Left renal pelvis (tissue), 4 donors: ENCODE measurements around the gene HEATR5B. TPM values are rescaled to one million over a fixed set of nuclear protein-coding genes. Genes with fewer than 3 reads are reported as not detected.
A peak's percentile ranks its signal among the peaks of the same experiment; 100 is the strongest.
"Not testable (repeated sequence)": the region's sequence is repeated elsewhere in the genome, so short reads cannot be mapped to it uniquely, and the experiment has no call there.

Experiments used
- DNase-seq, 4 donors: peaks; one replicate each; pipeline ENCODE4 v3.0.0-alpha.2; 2013; ENCODE audit warnings: low read depth in 4 of 4, low spot score in 3 of 4
- polyA plus RNA-seq, 4 donors: library from polyadenylated mRNA; unstranded; fragments of 120-200 nt; gene quantifications; one replicate each; pipeline ENCODE4 v1.2.1, GENCODE V29; 2013; ENCODE audit not compliant: insufficient read length in 4 of 4

The HEATR5B gene
- polyA plus RNA-seq, 4 donors: 19.6 to 24.9 (median 23.3) TPM

DNA sequence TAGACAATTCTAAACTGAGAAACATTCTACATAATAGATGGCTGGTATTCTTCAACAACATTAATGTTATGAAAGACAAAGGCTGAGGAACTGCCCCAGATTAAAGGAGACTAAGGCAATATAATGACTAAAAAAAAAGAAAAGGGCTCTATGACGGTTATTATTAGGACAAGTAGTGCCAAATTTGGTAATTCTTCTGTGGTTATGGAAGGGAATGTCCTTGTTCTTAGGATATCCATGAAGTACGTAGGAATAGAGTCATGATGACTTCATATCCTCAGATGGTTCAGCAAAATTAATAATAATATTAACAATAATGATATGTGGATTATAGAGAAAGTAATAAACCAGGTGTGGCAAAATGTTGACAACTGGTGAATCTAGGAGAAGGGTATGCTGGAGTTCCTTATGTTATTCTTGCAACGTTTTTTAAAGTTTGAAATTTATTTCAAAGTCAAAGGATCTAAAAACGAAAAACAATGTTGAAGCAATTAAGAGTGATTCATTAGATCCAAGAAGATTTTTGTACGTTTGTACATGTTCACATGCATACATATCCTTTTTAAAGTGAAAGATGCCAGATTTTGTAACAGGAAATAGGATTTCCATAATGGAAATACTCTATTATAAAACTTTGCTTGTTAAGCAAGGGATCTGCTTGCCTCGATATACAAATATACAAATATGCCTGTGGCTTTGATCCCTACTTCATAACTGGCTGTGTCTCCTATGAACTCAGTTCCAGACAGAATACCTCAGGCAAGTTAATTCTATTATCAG lies 90.1 kb downstream of the HEATR5B start:
- DNase-seq: no peak

DNA sequence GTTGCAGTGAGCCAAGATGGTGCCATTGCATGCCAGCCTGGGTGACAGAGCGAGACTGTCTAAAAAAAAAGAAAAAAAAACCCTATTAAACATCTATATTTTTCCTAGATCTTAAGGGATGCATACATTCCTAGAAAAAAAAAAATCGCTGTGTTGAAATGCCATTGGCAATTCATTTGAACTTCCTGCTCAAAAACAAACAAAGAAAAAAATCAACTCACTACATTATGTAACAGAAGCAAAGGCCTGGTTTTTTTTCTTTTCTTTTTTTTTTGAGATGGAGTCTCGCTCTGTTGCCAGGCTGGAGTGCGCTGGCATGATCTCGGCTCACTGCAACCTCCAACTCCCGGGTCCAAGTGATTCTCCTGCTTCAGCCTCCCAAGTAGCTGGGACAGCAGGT lies 96.2 kb downstream of the HEATR5B start:
- DNase-seq: no peak

GRCh38 chr2:36982467-36982866 lies 101.7 kb downstream of the HEATR5B start:
- DNase-seq: no peak

- no peak for DNase-seq
Measured at GRCh38 chr2:36981911-36982310, 102.3 kb downstream of the HEATR5B start.

GRCh38 chr2:36979007-36979406 lies 105.2 kb downstream of the HEATR5B start:
- DNase-seq: not testable (repeated sequence)

- DNase-seq: no peak
Measured at GRCh38 chr2:36976065-36976464, 108.1 kb downstream of the HEATR5B start.

- no peak for DNase-seq
Measured at GRCh38 chr2:36975306-36975705, 108.9 kb downstream of the HEATR5B start.

GRCh38 chr2:36973320-36973719 lies 110.9 kb downstream of the HEATR5B start:
- no peak for DNase-seq

- no peak for DNase-seq
Measured at GRCh38 chr2:36971990-36972389, 112.2 kb downstream of the HEATR5B start.

- DNase-seq: no peak
Measured at GRCh38 chr2:36967236-36967876, 116.8 kb downstream of the HEATR5B start.

GRCh38 chr2:36966370-36967235 lies 117.6 kb downstream of the HEATR5B start, which contains the start of gene STRN:
Gene STRN, minus strand, starts transcription at chr2:36966536. Its CDS starts 73 bp downstream, at chr2:36966463.
- DNase-seq: peak; percentile 83 to 93 (median 92)

DNA sequence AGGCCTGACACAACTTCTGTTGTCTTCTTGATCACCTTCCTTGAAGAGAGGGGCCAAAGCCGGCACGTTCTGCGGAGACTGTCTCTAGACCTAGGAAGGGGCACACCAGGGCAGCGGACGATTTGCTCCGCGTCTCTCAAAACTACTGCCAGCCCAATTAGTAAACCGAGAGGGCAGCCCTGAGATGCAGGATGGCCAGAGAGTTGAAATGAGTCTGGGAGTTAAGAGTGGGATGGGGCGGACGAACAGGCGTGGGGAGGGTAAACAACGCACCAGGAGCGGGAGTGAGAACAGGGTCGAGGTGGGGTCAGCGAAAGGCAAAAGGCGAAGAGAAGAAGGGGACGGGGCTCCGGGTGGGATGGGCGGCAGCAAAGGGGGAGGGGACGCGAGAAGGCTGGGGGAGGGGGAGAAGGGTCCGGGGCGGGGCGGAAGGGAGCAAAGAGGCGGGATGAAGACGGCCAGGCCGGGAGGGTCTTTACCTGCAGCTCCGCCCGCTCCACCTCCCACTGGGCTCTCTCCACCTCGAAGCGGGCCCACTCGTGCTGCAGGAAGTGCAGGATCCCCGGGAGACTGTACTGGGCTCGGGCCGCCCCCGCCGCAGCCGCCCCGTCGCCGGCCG lies 118.3 kb downstream of the HEATR5B start:
- DNase-seq: peak; percentile 26 to 43 (median 31)

DNA sequence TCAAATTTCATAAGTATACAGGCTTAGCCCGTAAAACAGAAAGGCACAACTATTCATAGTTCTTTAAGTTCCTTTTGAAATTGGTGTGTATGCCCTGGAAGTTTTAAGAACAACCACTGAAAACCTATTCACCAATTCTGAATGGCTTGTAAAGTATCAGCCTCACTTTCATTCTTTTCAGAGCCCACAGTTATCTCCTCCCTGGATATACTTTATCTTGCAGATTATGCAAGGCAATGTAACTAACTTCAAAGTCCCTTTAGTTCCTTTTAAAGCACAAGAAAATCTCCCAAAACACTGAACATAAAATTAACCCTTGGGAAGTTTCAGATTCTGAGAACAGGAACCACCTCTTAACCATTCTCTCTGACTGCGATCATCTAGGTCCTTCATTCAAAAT lies 119.0 kb downstream of the HEATR5B start:
- no peak for DNase-seq

DNA sequence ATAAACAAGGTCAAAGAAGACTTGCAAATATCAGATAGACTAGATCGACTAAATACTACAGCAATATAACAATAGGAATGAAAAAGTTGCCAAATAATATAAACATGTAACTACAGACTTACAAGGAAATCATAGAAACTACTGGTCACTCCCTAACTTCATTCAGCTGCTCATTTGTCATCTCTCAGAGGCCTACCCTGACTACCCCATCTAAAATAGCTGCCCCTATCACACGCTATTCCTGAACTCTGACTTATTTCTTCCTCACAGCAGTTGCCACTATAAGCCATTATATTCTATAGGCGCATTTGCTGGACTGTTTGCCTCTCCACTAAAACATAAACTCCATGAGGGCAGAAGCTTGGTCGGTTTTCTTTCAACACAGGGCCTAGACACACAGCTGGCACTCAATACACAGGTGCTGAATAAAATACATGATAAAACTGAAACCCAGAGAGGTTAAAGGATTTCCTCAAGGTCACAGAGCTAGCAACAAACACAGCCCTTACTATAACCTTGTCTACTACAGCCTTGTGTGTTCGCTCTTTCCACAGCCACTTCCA lies 119.6 kb downstream of the HEATR5B start:
- no peak for DNase-seq

- no peak for DNase-seq
Measured at GRCh38 chr2:36963734-36964133, 120.4 kb downstream of the HEATR5B start.

DNA sequence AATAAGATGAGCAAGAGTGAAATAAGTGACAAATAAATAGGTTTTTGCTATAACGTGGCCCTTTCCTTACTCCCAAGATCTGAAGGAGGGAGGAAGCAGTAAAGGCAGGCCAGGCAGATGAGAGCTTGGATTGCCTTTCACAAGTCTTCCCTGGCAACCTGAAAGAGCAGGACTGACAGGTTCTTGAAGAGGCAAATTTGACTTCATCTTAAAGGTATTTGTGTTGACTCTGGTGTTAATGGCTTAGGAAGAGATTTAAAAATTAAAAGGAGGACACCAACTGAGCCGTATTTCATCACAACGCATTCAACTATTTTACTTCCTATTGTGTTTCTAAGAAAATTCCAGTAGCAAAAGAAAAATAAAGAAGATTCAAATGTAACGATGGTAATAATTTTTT lies 121.1 kb downstream of the HEATR5B start:
- DNase-seq: no peak

DNA sequence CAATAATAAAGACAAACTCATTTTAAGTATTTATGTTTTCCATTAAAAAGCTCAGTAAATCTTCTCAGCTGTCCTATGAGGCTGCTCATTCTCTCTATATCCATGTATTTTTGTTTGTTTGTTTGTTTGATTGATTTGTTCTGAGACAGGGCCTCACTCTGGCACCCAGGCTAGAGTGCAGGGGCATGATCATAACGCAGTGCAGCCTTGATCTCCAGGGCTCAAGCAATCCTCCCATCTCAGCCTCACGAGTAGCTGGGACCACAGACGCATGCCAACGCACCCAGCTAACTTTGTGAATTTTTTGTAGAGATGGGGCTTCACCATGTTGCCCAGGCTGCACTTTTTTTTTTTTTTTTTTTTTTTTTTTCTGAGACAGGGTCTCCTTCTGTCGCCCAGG lies 123.4 kb downstream of the HEATR5B start:
- no peak for DNase-seq

DNA sequence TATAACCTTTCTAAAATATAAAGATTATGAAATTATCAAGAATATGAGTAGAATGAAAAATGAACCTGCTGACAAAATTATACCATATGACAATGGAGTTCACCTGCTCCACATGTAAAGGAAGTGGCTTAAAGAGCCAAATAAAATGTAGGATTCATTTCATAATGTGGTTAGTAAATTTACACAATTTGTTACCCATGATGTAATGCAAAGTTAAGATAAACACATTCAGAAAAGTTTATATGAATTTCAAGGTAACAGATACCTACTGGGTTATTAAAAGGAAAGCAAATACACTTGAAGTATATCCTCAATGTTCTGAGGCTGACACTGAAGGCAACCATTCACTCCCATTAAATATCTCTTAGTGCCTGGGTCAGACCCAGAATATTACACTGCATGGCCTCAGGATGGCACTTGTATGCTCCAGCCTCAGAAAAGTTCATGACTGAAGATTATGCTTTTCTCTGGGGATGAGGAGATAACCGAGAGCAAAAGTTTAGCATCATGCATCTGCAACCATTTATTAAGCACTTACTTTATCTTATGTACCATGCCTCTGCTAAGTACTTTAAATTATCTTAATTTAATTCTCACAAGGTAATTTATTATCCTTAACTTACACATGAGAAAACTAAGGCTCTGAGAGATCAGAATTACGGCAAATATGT lies 124.0 kb downstream of the HEATR5B start:
- DNase-seq: no peak

GRCh38 chr2:36954977-36955607 lies 129.1 kb downstream of the HEATR5B start:
- no peak for DNase-seq
